Prostate gland (tissue), 2 donors: ENCODE measurements around the gene LRRTM4.

Source experiments
- CTCF ChIP-seq, 4 experiments: fragments of 200-600 bp in 2 of 4; fragments of 450-650 bp in 2 of 4; sonication (generic) in 2 of 4; IDR thresholded peaks; 1 replicate in 3 of 4; 2 replicates in 1 of 4; pipeline ENCODE4 v1.5.1; 2016 to 2019; ENCODE audit warnings: antibody characterized with exemption in 4 of 4, mild to moderate bottlenecking in 2 of 4, moderate library complexity in 2 of 4
- POLR2A ChIP-seq: fragments of 450-650 bp; IDR thresholded peaks from one replicate; pipeline ENCODE4 v1.6.1; 2016; ENCODE audit warnings: antibody characterized with exemption, mild to moderate bottlenecking
- POLR2AphosphoS5 ChIP-seq: sonication (generic); formaldehyde crosslinking; IDR thresholded peaks from one replicate; pipeline ENCODE4 v1.6.1; 2017; ENCODE audit warnings: antibody characterized with exemption

- TF ChIP-seq CTCF (IDR thresholded peaks at IDR 0.05): no peak
- no peak for TF ChIP-seq POLR2A
- no peak for TF ChIP-seq POLR2AphosphoS5
Measured at GRCh38 chr2:76813084-76813483, 709.1 kb downstream of the LRRTM4 start.
